Memory B cell (primary cell): ENCODE measurements around the gene SLFN13.

Experiments used
- ATAC-seq: fragments of 150-1000 bp; cut with Tn5 transposase; 2 replicates; pipeline ENCODE4 v1.10.0; 2021; ENCODE audit warnings: low read depth, mild to moderate bottlenecking, moderate library complexity
- DNase-seq, 2 donors: peaks; one replicate each; pipeline ENCODE4 v3.0.0; 2022; ENCODE audit warnings: low spot score in 2 of 2
- H3K27ac Mint-ChIP-seq: one replicate; pipeline ENCODE4 v1.8.0; 2022; ENCODE audit warnings: mild to moderate bottlenecking, moderate library complexity, mixed read lengths
- H3K27me3 Mint-ChIP-seq: one replicate; pipeline ENCODE4 v1.8.0; 2022; ENCODE audit warnings: mixed read lengths
- H3K36me3 Mint-ChIP-seq: one replicate; pipeline ENCODE4 v1.8.0; 2022; ENCODE audit warnings: mild to moderate bottlenecking, mixed read lengths
- H3K4me1 Mint-ChIP-seq: one replicate; pipeline ENCODE4 v1.8.0; 2022; ENCODE audit warnings: mixed read lengths
- H3K4me3 Mint-ChIP-seq: one replicate; pipeline ENCODE4 v1.8.0; 2022; ENCODE audit warnings: mild to moderate bottlenecking, moderate library complexity, mixed read lengths
- H3K9me3 Mint-ChIP-seq: one replicate; pipeline ENCODE4 v1.8.0; 2022; ENCODE audit warnings: mixed read lengths

Gene SLFN13, protein sequence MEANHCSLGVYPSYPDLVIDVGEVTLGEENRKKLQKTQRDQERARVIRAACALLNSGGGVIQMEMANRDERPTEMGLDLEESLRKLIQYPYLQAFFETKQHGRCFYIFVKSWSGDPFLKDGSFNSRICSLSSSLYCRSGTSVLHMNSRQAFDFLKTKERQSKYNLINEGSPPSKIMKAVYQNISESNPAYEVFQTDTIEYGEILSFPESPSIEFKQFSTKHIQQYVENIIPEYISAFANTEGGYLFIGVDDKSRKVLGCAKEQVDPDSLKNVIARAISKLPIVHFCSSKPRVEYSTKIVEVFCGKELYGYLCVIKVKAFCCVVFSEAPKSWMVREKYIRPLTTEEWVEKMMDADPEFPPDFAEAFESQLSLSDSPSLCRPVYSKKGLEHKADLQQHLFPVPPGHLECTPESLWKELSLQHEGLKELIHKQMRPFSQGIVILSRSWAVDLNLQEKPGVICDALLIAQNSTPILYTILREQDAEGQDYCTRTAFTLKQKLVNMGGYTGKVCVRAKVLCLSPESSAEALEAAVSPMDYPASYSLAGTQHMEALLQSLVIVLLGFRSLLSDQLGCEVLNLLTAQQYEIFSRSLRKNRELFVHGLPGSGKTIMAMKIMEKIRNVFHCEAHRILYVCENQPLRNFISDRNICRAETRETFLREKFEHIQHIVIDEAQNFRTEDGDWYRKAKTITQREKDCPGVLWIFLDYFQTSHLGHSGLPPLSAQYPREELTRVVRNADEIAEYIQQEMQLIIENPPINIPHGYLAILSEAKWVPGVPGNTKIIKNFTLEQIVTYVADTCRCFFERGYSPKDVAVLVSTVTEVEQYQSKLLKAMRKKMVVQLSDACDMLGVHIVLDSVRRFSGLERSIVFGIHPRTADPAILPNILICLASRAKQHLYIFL

DNA sequence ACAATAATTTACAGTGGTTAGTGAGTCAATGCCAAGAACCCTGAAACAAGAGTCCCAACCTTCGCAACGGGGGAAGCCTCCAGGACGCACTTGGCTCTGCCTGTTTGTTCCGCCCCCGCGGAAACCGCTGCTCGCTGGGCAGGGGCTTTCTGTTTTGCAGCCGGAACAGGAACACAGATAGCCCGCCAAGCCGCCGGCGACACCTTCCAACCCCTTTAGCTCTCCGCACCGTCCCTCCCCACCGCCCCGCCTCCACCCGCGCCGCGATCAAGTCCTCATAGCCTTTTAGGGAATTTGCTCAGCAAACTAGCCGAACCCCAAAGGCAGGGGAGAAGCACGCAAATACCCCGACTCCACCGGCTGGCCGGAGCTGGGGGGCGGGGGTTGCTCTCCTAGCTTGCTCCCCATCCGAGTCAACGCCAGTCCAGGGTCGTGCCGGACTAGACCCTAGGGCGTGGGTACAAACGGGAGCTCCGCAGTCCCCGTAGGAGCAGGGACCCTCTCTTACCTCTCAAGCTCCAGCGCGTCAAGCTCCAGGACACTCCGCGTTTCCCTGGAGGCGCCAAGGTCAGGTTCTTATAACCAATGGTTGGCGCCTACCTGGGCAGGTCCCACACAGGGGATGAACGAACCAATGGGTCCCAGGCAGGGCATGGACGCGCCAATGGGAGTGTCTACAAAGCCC lies at the start of gene SLFN13:
SLFN13 (minus strand) TSS at position 553 of the 685 bp plus-strand sequence. CDS start 3,086 bp downstream, outside the sequence.
- peak within 1 kb of the TSS; percentile 93 for H3K27ac Mint-ChIP-seq
- ATAC-seq (peak; percentile 84), DNase-seq (peak; percentile 65 to 68)
- H3K36me3 Mint-ChIP-seq: no peaks in the 10 kb centered on the region
- H3K27me3 Mint-ChIP-seq: no peaks in the 10 kb centered on the region
- H3K4me3 Mint-ChIP-seq: peak within 1 kb of the TSS; percentile 91
- H3K4me1 Mint-ChIP-seq: peaks cover 13% of the 10 kb centered on the region
- no peaks in the 10 kb centered on the region for H3K9me3 Mint-ChIP-seq

DNA sequence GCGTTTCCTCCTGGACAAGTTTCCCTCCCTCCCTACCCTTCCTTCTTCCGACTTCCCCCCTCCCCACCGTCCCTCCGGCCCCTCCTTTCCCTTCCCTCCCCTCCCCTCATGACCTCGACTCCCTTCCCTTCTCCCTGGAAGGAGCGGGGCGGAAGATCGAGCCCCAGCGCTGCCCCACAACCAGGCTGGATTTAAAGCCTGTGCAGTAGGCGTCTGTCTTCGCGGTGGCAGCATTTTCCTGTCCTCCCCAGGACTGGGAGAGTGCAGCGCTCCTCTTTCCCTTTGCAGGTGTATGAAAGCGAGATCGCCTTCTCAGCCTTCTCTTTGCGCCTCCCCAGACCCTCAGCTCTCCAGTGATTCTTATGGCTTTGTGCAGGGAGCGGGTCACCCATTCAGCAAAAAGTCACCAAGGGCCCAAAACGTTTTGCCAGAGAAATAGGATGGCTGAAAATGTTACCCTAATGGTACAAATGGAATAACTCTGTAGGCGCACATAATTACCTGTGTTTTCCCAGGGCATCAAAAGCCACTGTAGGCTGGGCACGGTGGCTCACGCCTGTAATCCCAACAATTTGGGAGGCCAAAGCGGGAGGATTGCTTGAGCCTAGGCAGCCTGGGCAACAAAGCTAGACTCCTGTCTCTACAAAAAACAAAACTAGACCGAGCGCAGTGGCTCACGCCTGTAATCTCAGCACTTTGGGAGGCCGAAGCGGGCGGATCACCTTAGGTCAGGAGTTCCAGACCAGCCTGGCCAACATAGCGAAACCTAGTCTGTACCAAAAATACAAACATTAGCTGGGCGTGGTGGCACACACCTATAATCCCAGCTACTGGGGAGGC lies 48.1 kb upstream of the SLFN13 start:
- Mint-ChIP-seq H3K9me3 (peaks cover 2% of the 10 kb centered on the region), H3K4me3 (no peak overlapping the region), H3K36me3 (peaks cover 3% of the 10 kb centered on the region), H3K4me1 (peaks cover 13% of the 10 kb centered on the region), H3K27me3 (peaks cover 31% of the 10 kb centered on the region), H3K27ac (peak overlapping the region; percentile 50)
- no peak for DNase-seq
- no peak for ATAC-seq

DNA sequence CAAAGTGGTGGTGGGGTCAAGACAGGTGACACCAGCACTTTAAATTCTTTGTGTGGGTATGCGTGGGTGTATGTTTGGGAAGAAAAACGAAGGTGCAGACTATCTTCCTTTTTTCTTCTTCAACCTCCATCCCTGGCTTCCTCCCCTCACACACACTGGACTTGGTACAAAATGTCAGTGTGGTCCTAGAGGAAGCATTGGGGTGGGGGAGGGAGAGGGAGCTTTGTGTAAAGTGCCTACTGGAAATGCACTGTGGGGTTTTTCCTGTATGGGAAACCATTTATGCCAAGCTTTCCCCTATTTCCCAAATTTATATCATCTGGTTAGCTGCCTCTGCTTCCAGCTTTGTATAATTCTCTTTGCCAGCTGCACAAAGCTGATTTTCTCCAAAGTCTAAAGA lies 44.5 kb upstream of the SLFN13 start:
- no peaks in the 10 kb centered on the region for H3K9me3 Mint-ChIP-seq
- ATAC-seq (no peak), DNase-seq (no peak)
- no peak overlapping the region for H3K4me3 Mint-ChIP-seq
- H3K27ac Mint-ChIP-seq: no peak overlapping the region
- H3K4me1 Mint-ChIP-seq: peaks cover 15% of the 10 kb centered on the region
- peaks cover 2% of the 10 kb centered on the region for H3K36me3 Mint-ChIP-seq
- H3K27me3 Mint-ChIP-seq: peaks cover 38% of the 10 kb centered on the region

DNA sequence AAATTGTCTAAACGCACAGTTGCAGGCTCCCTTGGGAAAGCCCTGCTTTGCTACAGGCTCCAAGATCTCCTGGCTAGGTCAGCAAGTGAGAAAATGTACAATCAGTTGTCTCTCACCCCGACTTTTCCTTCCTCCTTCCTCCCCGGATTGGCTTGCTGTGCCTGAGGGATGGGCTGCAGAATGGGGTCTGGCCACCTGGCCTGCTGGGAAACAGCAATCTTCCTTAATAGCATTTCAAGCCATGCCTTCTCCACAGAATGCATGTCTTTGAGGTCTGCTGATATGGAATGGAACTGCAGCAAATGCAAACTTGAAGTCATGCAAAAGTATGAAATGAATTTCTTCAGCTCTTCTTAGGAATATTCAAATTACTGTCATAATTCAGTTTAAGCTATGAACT lies 42.9 kb upstream of the SLFN13 start:
- ATAC-seq (no peak), DNase-seq (no peak)
- Mint-ChIP-seq H3K27ac (no peak overlapping the region), H3K9me3 (no peaks in the 10 kb centered on the region), H3K4me3 (no peak overlapping the region), H3K36me3 (peaks cover 2% of the 10 kb centered on the region), H3K27me3 (peaks cover 34% of the 10 kb centered on the region), H3K4me1 (peaks cover 17% of the 10 kb centered on the region)

DNA sequence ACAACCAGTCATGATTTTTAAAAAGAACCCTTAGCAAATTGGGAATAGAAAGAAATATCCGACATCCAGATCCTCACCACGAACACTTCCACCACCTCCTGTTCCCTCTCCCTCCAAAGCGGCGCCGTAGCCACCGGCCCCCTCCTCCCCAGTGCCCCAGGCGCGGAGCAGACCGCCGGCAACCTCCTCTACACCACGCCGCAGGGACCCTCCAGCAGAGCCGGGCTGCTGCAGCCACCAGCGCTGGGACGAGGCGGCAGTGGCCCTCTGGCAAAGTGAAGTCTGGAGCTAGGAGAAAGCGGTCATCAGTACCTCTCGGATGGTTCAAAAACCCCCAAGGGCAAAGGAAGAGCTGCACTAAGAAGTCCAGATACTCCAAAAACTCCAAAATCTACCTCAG lies 41.4 kb upstream of the SLFN13 start:
- no peak for ATAC-seq
- H3K4me3 Mint-ChIP-seq: no peak overlapping the region
- H3K36me3 Mint-ChIP-seq: peaks cover 2% of the 10 kb centered on the region
- H3K9me3 Mint-ChIP-seq: no peaks in the 10 kb centered on the region
- H3K27me3 Mint-ChIP-seq: peaks cover 32% of the 10 kb centered on the region
- peak overlapping the region; percentile 58 for H3K27ac Mint-ChIP-seq
- peaks cover 20% of the 10 kb centered on the region for H3K4me1 Mint-ChIP-seq
- no peak for DNase-seq

DNA sequence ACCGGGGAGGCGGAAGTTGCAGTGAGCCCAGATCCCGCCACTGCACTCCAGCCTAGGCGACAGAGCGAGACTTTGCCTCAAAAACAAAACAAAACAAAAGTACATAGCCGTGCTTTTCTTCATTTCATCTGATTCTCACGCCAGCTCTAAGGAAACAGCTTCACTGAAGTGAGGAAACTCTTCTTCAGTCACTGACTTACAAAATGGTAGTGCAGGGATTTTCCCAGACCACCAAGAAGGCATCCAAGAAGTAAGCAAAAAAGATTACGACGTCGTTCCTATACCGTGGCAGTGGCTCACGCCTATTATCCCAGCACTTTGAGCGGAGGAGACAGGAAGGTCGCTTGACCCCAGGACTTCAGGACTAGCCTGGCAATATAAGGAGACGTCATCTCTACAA lies 40.4 kb upstream of the SLFN13 start:
- ATAC-seq (no peak), DNase-seq (no peak)
- Mint-ChIP-seq H3K27ac (no peak overlapping the region), H3K4me3 (no peak overlapping the region), H3K9me3 (no peaks in the 10 kb centered on the region), H3K36me3 (peaks cover 3% of the 10 kb centered on the region), H3K27me3 (peaks cover 29% of the 10 kb centered on the region), H3K4me1 (peaks cover 20% of the 10 kb centered on the region)

DNA sequence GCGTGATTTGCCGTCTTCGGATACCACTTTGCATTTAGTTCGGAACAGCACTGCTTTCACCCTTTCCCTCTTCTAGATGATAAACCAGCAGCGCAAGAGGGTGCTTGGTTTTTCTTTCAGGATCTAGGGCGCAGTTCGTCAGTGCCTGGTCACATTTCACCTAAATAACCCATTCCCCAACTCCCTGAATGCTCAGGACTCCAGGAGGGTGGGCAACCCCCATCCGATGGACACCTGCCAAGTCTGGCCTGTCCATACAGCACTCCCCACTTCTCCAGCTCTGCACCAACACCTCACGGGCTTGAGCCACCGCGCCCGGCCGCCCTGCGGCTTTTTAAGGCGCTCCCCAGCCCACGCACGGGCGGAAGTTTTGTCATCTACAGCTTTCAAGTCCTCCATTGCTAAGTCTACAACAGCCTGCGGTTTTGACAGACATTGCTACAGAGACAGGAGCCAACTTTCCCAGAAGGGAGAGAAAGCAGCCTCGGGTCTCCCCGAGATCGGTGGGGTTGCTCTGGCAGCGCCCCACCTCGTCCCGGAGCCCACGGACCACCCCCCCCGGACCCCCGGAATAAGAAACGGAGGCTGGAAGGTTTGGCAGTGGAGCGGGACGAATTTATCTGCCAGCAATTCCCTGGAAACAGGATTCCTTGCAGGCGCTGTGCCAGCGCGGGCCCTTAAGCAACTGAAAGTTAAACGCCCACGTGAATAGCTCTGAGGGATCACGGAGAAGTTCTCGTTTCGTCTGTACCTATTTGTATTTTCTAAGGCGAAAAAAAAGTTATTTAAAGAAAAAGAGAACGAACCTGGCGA lies 38.6 kb upstream of the SLFN13 start:
- Mint-ChIP-seq H3K4me3 (peak overlapping the region; percentile 97), H3K27me3 (peaks cover 20% of the 10 kb centered on the region), H3K9me3 (no peaks in the 10 kb centered on the region), H3K4me1 (peaks cover 12% of the 10 kb centered on the region), H3K36me3 (peaks cover 4% of the 10 kb centered on the region), H3K27ac (peak overlapping the region; percentile 83)
- ATAC-seq (peak; percentile 62), DNase-seq (peak; percentile 28 to 40)

DNA sequence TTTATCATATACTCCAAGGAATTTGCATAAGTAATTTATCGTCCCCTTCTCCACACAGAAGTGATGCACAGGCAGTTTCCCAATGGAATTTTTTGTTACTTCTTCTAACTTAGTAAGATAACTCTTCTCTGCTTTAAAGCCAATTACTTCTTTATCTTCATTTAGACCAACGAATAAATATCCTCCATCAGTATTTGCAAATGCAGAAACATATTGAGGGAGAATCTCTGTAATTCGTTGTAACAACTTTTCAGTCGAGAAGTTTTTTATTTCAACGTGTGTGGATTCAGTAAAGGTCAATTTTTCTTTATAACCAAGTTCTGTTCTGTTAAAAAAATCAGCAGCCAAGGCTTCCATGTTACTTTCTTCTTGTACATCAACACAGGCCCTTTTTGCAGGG lies 30.7 kb upstream of the SLFN13 start:
- peaks cover 18% of the 10 kb centered on the region for H3K36me3 Mint-ChIP-seq
- no peak for DNase-seq
- no peak for ATAC-seq
- no peak overlapping the region for H3K4me3 Mint-ChIP-seq
- peaks cover 4% of the 10 kb centered on the region for H3K9me3 Mint-ChIP-seq
- H3K4me1 Mint-ChIP-seq: no peaks in the 10 kb centered on the region
- H3K27ac Mint-ChIP-seq: no peak overlapping the region
- no peaks in the 10 kb centered on the region for H3K27me3 Mint-ChIP-seq

DNA sequence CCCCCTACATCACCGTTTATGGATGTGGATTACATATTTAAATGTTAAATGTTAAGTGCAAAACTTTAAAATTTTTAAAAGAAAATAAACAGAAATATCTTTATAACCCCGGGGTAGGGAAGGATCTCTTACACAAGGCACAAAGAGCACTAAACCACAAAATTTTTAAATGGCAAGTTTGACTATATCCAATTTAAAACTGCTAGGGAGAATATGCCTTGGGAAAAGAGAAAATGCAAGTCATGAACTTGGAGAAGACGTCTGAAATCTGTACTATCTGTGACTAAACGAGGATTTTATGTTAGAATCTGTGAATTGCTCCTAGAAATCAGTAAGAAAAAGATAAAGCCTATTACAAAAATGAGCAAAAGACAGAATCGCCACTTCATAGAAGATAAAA lies 28.7 kb upstream of the SLFN13 start:
- no peak for ATAC-seq
- Mint-ChIP-seq H3K27ac (no peak overlapping the region), H3K4me3 (no peak overlapping the region)

DNA sequence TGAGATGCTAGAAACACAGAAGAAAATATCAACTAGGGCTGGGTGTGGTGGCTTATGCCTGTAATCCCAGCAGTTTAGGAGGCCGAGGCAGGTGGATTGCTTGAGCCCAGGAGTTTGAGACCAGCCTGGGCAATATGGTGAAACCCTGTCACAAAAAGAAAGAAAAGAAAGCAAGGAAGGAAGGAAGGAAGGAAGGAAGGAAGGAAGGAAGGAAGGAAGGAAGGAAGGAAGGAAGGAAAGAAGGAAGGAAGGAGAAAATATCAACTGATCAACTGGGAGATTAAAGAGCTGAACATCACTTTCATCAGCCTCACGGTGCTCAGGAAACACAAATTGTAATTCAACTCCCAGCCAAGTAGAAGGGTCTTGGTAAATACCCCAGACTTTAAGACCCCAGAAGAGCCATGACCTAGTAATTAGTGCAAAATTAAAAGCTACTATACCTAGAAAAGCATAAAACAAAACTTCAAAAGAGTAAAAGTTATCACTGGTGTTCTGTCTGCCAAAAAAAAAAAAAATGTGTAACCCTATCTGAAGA lies 27.8 kb upstream of the SLFN13 start:
- Mint-ChIP-seq H3K4me3 (no peak overlapping the region), H3K4me1 (no peaks in the 10 kb centered on the region), H3K27me3 (no peaks in the 10 kb centered on the region), H3K36me3 (peaks cover 16% of the 10 kb centered on the region), H3K27ac (no peak overlapping the region), H3K9me3 (peaks cover 4% of the 10 kb centered on the region)
- DNase-seq (no peak), ATAC-seq (no peak)

More for the DNA sequence above, 28.7 kb upstream of the SLFN13 start:
- no peaks in the 10 kb centered on the region for H3K4me1 Mint-ChIP-seq
- peaks cover 4% of the 10 kb centered on the region for H3K9me3 Mint-ChIP-seq
- peaks cover 16% of the 10 kb centered on the region for H3K36me3 Mint-ChIP-seq
- no peak for DNase-seq
- H3K27me3 Mint-ChIP-seq: no peaks in the 10 kb centered on the region

DNA sequence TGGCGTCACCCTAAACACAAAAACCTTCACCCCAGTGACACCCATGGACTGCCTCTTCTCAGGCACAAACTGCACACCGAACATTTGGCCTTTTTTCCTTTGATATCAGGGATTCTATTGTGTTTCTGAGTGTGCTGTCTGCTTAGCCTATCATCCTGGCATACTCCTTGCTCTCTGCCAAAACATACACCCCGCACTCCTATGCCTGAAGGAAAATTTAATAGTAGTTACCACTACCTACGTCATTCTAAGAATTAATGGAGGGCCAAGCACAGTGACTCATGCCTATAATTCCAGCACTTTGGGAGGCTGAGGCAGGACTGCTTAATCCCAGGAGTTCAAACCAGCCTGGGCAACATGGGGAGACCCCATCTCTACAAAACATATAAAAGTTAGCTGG lies 19.9 kb upstream of the SLFN13 start:
- no peak for ATAC-seq
- H3K9me3 Mint-ChIP-seq: peaks cover 1% of the 10 kb centered on the region
- DNase-seq: no peak
- H3K4me3 Mint-ChIP-seq: no peak overlapping the region
- no peak overlapping the region for H3K27ac Mint-ChIP-seq
- H3K27me3 Mint-ChIP-seq: no peaks in the 10 kb centered on the region
- H3K4me1 Mint-ChIP-seq: peaks cover 8% of the 10 kb centered on the region
- no peaks in the 10 kb centered on the region for H3K36me3 Mint-ChIP-seq

DNA sequence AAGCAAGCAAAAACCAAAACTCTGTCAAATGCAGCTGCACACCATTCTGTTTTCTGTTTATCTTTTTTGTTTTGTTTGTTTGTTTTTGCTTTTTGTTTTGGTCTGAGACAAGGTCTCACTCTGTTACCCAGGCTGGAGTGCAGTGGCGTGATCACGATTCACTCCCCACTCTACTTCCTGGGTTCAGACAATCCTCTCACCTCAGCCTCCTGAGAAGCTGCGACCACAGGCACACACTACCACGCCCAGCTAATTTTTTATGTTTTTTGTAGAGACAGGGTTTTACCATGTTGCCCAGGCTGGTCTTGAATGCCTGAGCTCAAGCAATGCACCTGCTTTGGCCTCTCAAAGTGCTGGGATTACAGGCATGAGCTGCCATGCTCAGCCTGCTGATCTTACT lies 19.3 kb upstream of the SLFN13 start:
- H3K36me3 Mint-ChIP-seq: no peaks in the 10 kb centered on the region
- peaks cover 1% of the 10 kb centered on the region for H3K9me3 Mint-ChIP-seq
- H3K4me3 Mint-ChIP-seq: no peak overlapping the region
- DNase-seq (no peak), ATAC-seq (peak; percentile 61)
- peaks cover 8% of the 10 kb centered on the region for H3K4me1 Mint-ChIP-seq
- no peaks in the 10 kb centered on the region for H3K27me3 Mint-ChIP-seq
- H3K27ac Mint-ChIP-seq: peak overlapping the region; percentile 17
